Activated CD4-positive, CD25-positive, alpha-beta regulatory T cell (primary cell): Measurements from ENCODE around the gene PAQR5.
"Not testable (repeated sequence)": the region's sequence is repeated elsewhere in the genome, so short reads cannot be mapped to it uniquely, and the experiment has no call there.

Experiments used
- DNase-seq, 4 experiments: peaks; one replicate each; lab custom pipeline; 2025; lab: John Stamatoyannopoulos, UW

The PAQR5 gene

GRCh38 chr15:69316291-69316690, 17.6 kb downstream of the PAQR5 start:
- DNase-seq = no peak

DNA sequence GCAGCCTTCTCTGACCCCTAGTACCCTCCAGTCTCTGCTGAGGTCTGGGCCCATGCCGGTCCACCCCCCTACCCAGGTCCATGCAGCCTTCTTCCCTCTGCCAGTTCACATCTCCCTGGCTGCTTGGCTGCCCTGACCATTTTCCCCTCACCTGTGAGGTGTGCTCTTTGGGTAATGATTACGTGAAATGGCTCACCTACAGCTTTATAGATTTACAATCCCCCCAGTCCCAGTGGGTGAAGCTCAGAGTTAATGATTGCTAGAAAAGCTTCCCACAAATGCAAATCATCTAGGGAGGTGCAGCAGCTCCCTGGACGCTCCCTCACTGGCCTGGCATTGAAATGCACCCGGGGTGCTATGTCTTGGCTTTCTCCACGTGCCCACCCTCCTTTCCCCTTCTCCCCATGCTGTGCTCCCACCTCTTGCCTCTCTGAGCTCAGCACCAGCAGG, 18.7 kb downstream of the PAQR5 start:
- no peak for DNase-seq

GRCh38 chr15:69318033-69318432, 19.3 kb downstream of the PAQR5 start:
- DNase-seq = no peak

DNA sequence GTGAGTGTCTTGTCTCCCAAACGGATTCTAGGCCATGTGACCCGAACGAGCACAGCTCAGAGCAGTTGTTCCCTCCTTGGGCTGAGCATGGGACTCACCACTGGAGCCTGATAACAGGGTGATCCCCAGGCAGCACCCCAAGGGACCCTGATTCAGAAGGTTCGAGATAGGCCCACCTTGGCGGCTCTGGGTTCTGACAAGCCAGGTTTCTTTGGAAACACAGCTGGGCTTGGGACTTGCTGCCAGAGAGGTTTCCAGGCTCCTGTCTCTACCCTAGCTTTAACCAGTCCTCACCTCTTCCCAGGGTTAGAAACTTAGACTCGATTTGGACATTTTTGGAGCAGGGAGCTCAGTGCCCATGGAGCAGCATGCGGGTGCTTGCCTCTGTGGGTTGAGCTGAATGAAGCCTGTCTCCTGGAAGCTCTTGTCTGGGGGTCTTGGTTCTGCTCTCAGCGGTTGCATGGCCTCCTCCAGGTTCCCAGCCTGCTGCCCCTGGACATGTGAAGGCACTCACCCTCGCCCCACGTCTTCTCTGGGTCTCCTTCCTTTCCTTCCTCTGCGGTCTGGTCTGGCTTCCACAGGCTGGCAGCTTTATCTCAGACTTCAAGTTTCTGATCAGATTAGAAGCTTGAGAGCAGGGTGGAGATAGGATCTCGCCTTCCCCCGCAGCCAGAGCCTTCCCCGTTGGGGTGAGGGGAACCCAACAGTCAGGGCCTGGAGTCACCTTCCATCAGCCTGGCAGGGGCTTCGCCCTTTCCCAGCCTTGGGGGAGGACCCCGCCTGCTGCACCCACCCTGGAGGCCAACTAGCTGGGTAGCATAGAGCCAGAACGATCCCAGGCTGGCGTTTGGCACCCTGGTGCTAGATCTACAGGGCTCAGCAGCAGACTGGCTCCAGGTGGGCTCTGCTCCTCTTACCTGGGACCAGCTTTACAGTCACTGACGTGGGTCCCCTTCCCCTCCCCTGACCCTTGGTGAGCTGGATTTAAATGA, 21.0 kb downstream of the PAQR5 start:
- no peak for DNase-seq

DNA sequence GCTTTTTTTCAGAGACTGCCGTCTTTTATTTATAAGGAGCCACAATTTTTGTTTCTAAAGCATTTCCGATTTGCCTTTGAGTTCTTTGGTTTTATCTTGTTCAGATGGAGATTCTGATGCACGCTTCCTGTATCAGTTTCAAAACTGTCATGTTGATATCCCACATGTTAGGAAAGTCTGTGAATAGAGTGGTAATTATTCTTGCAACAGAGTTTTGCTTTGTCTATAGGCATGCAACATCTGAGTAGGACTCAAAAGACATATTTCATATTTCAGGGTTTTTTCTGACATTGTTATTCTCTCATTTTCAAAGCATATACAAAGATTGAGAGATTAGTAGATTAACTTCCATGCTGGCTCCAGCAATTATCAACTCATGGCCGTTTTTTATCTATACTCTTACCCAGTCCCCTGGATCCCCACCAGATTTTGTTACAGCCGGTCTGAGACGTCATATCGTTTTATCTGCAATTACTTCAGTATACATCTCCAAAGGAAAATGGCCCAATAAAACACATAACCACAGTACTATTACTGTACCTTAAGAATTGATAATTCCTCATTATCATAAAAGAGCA, 22.4 kb downstream of the PAQR5 start:
- no peak for DNase-seq

DNA sequence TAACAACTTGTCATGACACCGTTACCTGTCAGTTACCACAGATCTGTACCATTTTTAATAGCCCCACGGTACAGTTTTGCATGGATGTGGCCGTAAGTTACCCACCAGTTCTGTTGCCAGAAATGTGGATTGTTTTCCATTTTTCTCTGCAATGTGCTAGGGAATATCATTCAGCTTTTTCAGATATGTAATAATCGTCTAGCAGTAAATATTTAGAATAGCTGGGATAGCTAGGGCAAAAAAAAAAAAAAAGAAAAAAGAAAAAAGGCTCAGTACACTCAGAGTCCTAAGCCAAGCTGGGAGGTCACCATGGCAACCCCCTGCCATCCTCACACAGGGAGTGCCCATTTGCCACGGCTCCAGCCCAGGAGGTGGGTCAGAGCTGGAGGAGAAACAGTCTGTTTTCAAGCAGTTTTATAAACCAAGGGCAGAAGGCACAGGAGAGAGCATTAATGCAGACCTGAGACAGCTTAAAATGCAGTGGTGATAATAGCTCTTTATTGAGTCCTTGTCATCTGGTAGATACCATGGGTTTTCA, 25.2 kb downstream of the PAQR5 start:
- DNase-seq = no peak

- no peak for DNase-seq
Measured at GRCh38 chr15:69324565-69324964, 25.9 kb downstream of the PAQR5 start.

DNA sequence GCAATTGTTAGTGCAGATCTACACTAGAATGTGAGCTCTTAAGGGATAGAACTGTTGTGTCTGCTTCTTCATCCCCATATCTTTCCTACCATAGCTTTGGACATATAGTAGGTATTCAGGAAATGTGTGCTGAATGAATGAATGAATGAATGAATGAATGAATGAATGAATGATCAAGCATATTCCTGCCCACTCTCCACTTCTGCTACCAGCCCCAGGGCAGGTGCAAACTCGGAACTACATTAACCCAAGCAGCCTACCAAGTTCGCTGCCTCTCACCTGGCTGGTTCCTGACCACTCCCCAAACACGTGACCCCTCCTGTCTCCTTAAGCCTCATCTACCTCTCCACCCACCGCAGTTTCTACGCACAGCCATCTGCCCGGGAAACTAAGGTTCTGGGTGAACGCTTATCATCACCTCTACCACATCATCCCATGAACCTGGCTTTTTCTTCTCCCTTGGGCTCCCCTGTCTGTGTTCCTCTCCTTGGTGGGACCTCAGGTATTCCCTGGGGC, 26.8 kb downstream of the PAQR5 start:
- no peak for DNase-seq

- DNase-seq = no peak
Measured at GRCh38 chr15:69328080-69328479, 29.4 kb downstream of the PAQR5 start.

DNA sequence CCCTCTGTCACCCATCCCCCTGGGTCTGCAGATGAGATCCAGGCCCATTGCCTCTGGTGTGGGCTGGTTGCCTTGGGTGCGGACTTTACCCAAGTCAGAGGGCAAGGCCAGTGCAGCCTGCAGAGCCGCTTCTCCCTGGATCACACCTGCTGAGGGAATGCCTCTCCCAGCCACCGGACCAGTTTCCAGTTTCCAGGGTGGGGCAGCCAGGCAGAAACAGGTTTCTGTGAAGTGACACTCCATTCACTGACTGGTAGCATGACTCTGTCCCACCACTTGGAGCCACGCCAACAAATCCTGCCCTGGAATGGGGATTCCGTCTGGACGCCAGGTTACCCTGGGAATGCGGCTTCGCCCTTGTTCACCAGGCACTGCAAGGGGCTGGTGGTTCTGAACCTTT, 30.0 kb downstream of the PAQR5 start:
- DNase-seq = no peak

- DNase-seq = no peak
Measured at GRCh38 chr15:69337138-69337537, 38.4 kb downstream of the PAQR5 start.

DNA sequence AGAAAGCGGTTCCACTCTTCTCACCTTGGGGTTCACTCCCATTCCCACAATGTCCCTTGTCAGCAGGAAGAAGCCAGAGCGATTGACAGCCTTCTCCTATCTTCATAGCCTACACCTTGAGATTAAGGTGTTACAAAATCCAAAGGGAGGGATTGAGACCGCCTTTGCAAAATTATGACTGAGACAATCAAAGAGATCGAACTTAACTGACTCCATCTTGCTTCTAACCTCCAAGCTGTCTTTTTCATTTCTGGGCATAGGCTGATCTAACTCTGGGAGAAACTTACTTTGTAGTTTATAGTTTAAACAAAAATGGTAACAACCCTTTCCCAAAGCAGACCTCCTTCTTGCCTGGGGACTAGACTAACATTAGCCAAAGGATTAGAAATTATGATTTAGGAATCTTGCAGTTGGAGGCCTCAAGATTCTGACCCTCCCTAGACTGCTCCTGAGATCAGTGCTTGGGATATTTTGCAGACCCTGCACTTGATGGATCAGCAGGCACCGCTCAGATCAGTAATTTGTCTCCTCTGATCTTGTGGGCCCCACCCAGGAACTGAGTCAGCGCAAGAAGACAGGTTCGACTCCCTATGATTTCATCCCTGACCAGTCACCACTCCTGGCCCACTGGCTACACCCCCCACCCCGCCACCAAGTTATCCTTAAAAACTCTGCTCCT, 40.0 kb downstream of the PAQR5 start:
- no peak for DNase-seq

- not testable (repeated sequence) for DNase-seq
Measured at GRCh38 chr15:69339214-69339543, 40.5 kb downstream of the PAQR5 start.

- no peak for DNase-seq
Measured at GRCh38 chr15:69340243-69340900, 41.7 kb downstream of the PAQR5 start.

- no peak for DNase-seq
Measured at GRCh38 chr15:69341356-69341755, 42.6 kb downstream of the PAQR5 start.

GRCh38 chr15:69342460-69343076, 43.9 kb downstream of the PAQR5 start:
- no peak for DNase-seq

DNA sequence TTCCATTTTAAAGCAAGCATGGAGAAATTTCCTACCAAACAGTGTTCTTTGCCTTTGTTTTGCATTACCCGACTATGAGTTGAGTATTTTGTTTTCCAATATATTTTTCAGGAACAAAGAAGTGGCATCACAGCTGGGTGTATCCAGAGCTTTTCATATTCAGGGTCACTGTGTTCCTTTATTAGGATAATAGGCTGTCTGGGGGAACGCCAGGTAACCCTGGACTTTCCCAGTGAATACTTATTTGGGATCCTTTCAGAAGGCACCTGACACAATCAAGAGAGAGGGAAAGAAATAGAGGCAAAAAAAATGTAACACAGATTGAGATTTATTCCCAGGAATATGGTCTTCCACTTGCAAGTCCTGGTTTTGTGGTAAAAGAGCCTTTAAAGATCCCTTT, 44.4 kb downstream of the PAQR5 start:
- no peak for DNase-seq

DNA sequence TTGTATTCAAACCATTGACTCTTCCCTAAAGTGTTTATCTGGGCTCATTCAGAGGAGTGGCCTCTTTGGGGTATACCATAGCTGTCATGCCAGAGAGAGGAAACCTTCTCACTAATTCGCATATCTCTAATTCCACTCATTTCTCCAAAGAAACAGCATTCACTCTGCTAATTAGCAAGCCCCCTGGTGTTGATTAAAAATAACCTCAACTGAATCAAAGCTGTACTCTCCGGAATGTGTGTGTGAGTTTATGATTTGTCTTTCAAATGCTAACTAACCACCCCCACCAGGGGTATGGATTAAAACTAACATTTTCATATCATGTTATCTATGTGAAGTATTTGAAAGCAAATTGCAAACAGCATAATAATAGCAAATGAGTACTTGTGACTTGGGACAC, 45.5 kb downstream of the PAQR5 start:
- DNase-seq = no peak

DNA sequence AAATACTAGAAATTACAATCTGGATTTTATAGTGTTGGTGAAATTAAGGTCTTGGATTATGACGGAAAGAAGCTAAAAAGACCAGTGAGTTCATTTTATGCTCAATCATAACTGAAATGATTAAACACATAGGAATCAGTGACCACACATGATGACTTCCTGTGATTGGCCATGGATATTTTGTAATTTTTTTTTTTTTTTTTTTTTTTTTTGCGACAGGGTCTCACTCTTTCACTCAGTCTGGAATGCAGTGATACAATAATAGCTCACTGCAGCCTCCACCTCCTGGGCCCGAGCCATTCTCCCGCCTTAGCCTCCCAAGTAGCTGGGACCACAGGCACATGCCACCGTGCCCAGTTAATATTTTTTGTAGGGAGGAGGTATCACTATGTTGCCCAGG, 47.4 kb downstream of the PAQR5 start:
- no peak for DNase-seq

- DNase-seq = no peak
Measured at GRCh38 chr15:69351333-69351732, 52.6 kb downstream of the PAQR5 start.

GRCh38 chr15:69351884-69352283, 53.2 kb downstream of the PAQR5 start:
- no peak for DNase-seq
